HepG2 (cell line): ENCODE measurements around the gene AGAP1. TPM values are rescaled to one million over a fixed set of nuclear protein-coding genes. Genes with fewer than 3 reads are reported as not detected.

Experiments used
- ARHGAP35 ChIP-seq: sonication (generic); formaldehyde crosslinking; IDR thresholded peaks from 2 replicates; pipeline ENCODE4 v1.9.0; 2022; ENCODE audit warnings: mild to moderate bottlenecking, inconsistent platforms, moderate library complexity, missing genetic modification reagents, borderline replicate concordance
- ARNT ChIP-seq: fragments of 450-650 bp; IDR thresholded peaks from 2 replicates; pipeline ENCODE4 v1.6.1; 2017
- ATRX ChIP-seq: sonication (generic); formaldehyde crosslinking; IDR thresholded peaks from 2 replicates; pipeline ENCODE4 v1.4.0; 2020; ENCODE audit warnings: missing genetic modification reagents, borderline replicate concordance
- CCAR2 ChIP-seq: fragments of 200-400 bp; formaldehyde crosslinking; optimal IDR thresholded peaks from 2 replicates; pipeline ENCODE3; 2018; ENCODE audit warnings: low read depth, mild to moderate bottlenecking, low read length, moderate library complexity
- FOXM1 ChIP-seq: sonication (generic); formaldehyde crosslinking; IDR thresholded peaks from 2 replicates; pipeline ENCODE4 v1.5.0; 2020; ENCODE audit warnings: missing genetic modification reagents
- JDP2 ChIP-seq: sonication (generic); formaldehyde crosslinking; IDR thresholded peaks from 2 replicates; pipeline ENCODE4 v1.8.1; 2022; ENCODE audit warnings: missing genetic modification reagents, borderline replicate concordance
- MBD4 ChIP-seq: IDR thresholded peaks from 2 replicates; pipeline ENCODE4 v1.6.1; 2012; ENCODE audit warnings: low read length, inconsistent platforms, borderline replicate concordance
- MEIS2 ChIP-seq: sonication (generic); formaldehyde crosslinking; IDR thresholded peaks from 2 replicates; pipeline ENCODE4 v1.9.0; 2021; ENCODE audit warnings: mild to moderate bottlenecking, missing genetic modification reagents
- MTA3 ChIP-seq: sonication (generic); formaldehyde crosslinking; IDR thresholded peaks from 2 replicates; pipeline ENCODE4 v1.4.0; 2020; ENCODE audit warnings: missing genetic modification reagents
- MXI1 ChIP-seq: IDR thresholded peaks from 3 replicates; pipeline ENCODE4 v1.6.1; 2012; ENCODE audit warnings: low read depth, low read length, inconsistent platforms, borderline replicate concordance
- MYC ChIP-seq: sonication (generic); formaldehyde crosslinking; IDR thresholded peaks from 2 replicates; pipeline ENCODE4 v1.9.0; 2021; ENCODE audit warnings: missing genetic modification reagents, borderline replicate concordance
- NCOA1 ChIP-seq: sonication (generic); formaldehyde crosslinking; IDR thresholded peaks from 2 replicates; pipeline ENCODE4 v1.9.0; 2021; ENCODE audit warnings: missing genetic modification reagents
- NFKB2 ChIP-seq: sonication (generic); formaldehyde crosslinking; IDR thresholded peaks from 2 replicates; pipeline ENCODE4 v1.4.0; 2020; ENCODE audit warnings: missing genetic modification reagents, borderline replicate concordance
- PAX8 ChIP-seq: sonication (generic); formaldehyde crosslinking; IDR thresholded peaks from 2 replicates; pipeline ENCODE4 v1.8.0; 2022; ENCODE audit warnings: mild to moderate bottlenecking, missing genetic modification reagents, borderline replicate concordance
- PCBP1 ChIP-seq: fragments of 200-400 bp; formaldehyde crosslinking; IDR thresholded peaks from 2 replicates; pipeline ENCODE4 v1.6.1; 2017; ENCODE audit warnings: mild to moderate bottlenecking, low read depth, low read length, borderline replicate concordance
- SOX13 ChIP-seq, 3 experiments: fragments of 450-650 bp in 1 of 3; sonication (generic) in 1 of 3; formaldehyde crosslinking in 1 of 3; IDR thresholded peaks in 2 of 3; conservative IDR thresholded peaks in 1 of 3; 2 replicates each; pipeline versions ENCODE4 v1.5.0 to v1.6.1; 2016 to 2020; ENCODE audit warnings: antibody characterized with exemption in 1 of 3, mild to moderate bottlenecking in 1 of 3, missing compliant biosample characterization in 1 of 3, missing genetic modification reagents in 1 of 3, moderate library complexity in 1 of 3
- SRF ChIP-seq: IDR thresholded peaks from 2 replicates; pipeline ENCODE4 v1.6.1; 2011; ENCODE audit warnings: mild to moderate bottlenecking, low read depth, low read length, moderate library complexity
- ZBTB38 ChIP-seq: sonication (generic); formaldehyde crosslinking; IDR thresholded peaks from 2 replicates; pipeline ENCODE4 v1.5.1; 2020; ENCODE audit warnings: mild to moderate bottlenecking, missing genetic modification reagents
- ZEB1 ChIP-seq: IDR thresholded peaks from 2 replicates; pipeline ENCODE4 v1.6.1; 2012; ENCODE audit warnings: mild to moderate bottlenecking, low read depth, inconsistent platforms; ENCODE audit not compliant: insufficient replicate concordance
- ZFP36L1 ChIP-seq: sonication (generic); formaldehyde crosslinking; IDR thresholded peaks from 2 replicates; pipeline ENCODE4 v1.8.0; 2022; ENCODE audit warnings: mild to moderate bottlenecking, missing genetic modification reagents, moderate library complexity
- ZKSCAN1 ChIP-seq: fragments of 150-350 bp; IDR thresholded peaks from 2 replicates; pipeline ENCODE4 v1.6.1; 2014; ENCODE audit warnings: low read length
- ZNF180 ChIP-seq: sonication (generic); formaldehyde crosslinking; IDR thresholded peaks from 2 replicates; pipeline ENCODE4 v1.4.0; 2020; ENCODE audit warnings: low read depth, missing genetic modification reagents, borderline replicate concordance
- ZNF275 ChIP-seq: sonication (generic); formaldehyde crosslinking; IDR thresholded peaks from 2 replicates; pipeline ENCODE4 v1.8.0; 2022; ENCODE audit warnings: missing genetic modification reagents, mild to moderate bottlenecking, inconsistent platforms, borderline replicate concordance
- ZNF629 ChIP-seq: sonication (generic); formaldehyde crosslinking; conservative IDR thresholded peaks from 2 replicates; pipeline ENCODE4 v1.5.0; 2020; ENCODE audit warnings: missing genetic modification reagents
- ZNF660 ChIP-seq: sonication (generic); formaldehyde crosslinking; IDR thresholded peaks from 2 replicates; pipeline ENCODE4 v1.5.1; 2020; ENCODE audit warnings: mild to moderate bottlenecking, low read depth, missing genetic modification reagents, borderline replicate concordance
- ZNF740 ChIP-seq: sonication (generic); formaldehyde crosslinking; IDR thresholded peaks from 2 replicates; pipeline ENCODE4 v1.4.0; 2020; ENCODE audit warnings: missing genetic modification reagents
- ZNF879 ChIP-seq: sonication (generic); formaldehyde crosslinking; IDR thresholded peaks from 2 replicates; pipeline ENCODE4 v1.8.1; 2023; ENCODE audit warnings: missing genetic modification reagents
- ZSCAN5A ChIP-seq: sonication (generic); formaldehyde crosslinking; IDR thresholded peaks from 2 replicates; pipeline ENCODE4 v1.8.0; 2022; ENCODE audit warnings: mild to moderate bottlenecking, missing genetic modification reagents, borderline replicate concordance
- polyA plus RNA-seq, 8 experiments: library from polyadenylated mRNA; depleted of rRNA in 3 of 8; stranded (reverse) in 7 of 8; unstranded in 1 of 8; fragments of >200 nt; fragmentation: Illumina TruSeq in 4 of 8; extraction: Trizol in 4 of 8; gene quantifications; 2 replicates each; pipeline versions ENCODE4 v1.2.1 to v1.2.3, GENCODE V29; 2011 to 2016; ENCODE audit warnings: low read depth in 4 of 8, missing spikeins in 1 of 8, mixed read lengths in 1 of 8; ENCODE audit not compliant: insufficient read depth in 1 of 8
- total RNA-seq, 5 experiments: library from RNA; depleted of rRNA; stranded (reverse); fragments of >200 nt; fragmentation: Illumina TruSeq; extraction: Trizol; gene quantifications; 2 replicates each; pipeline ENCODE4 v1.2.3, GENCODE V29; 2016; ENCODE audit warnings: low read depth in 1 of 5

AGAP1 gene
- total and polyA plus RNA-seq, 2 of the 13 experiments (the other 11 are each of a cell fraction or from before 2014, with no cell fraction given), result 21.2 to 32.7 TPM

GRCh38 chr2:235493775-235494715 is at the start of gene AGAP1 (continued):
- TF ChIP-seq MYC (CRISPR knock-in tag) (peak; percentile 70; the same call in 1 of the 2 replicates), CCAR2 (no peak), FOXM1 (CRISPR knock-in tag) (no peak), ZKSCAN1 (no peak), ZNF740 (CRISPR knock-in tag) (no peak), ARNT (no peak), NCOA1 (CRISPR knock-in tag) (no peak), ARHGAP35 (no peak), NFKB2 (CRISPR knock-in tag) (no peak), ZNF629 (CRISPR knock-in tag) (no peak), MTA3 (CRISPR knock-in tag) (no peak), PAX8 (CRISPR knock-in tag) (no peak), ZBTB38 (no peak), SOX13 (IDR thresholded peaks at IDR 0.05) (no peak), SOX13 (CRISPR knock-in tag; conservative IDR thresholded peaks at IDR 0.05 in 1 of 2, IDR thresholded peaks at IDR 0.05 in 1 of 2) (0 out of 4 replicates have a peak, but pooled peaks of 1 of the 2 experiments have one; percentile 2), MEIS2 (CRISPR knock-in tag) (no peak; the same call in 1 of the 2 replicates), ZEB1 (no peak), ATRX (CRISPR knock-in tag) (no peak), ZNF660 (no peak), SRF (no peak), ZFP36L1 (CRISPR knock-in tag) (no peak), ZNF275 (CRISPR knock-in tag) (no peak), ZNF879 (CRISPR knock-in tag) (no peak), JDP2 (CRISPR knock-in tag) (no peak), ZSCAN5A (CRISPR knock-in tag) (no peak), MXI1 (no peak; the same call in 2 of the 3 replicates), ZNF180 (CRISPR knock-in tag) (no peak), PCBP1 (no peak), MBD4 (no peak)
